ENCODE measurements around the gene DNAJC3.
"Not testable (repeated sequence)": the region's sequence is repeated elsewhere in the genome, so short reads cannot be mapped to it uniquely, and the experiment has no call there.

The DNAJC3 gene

DNA sequence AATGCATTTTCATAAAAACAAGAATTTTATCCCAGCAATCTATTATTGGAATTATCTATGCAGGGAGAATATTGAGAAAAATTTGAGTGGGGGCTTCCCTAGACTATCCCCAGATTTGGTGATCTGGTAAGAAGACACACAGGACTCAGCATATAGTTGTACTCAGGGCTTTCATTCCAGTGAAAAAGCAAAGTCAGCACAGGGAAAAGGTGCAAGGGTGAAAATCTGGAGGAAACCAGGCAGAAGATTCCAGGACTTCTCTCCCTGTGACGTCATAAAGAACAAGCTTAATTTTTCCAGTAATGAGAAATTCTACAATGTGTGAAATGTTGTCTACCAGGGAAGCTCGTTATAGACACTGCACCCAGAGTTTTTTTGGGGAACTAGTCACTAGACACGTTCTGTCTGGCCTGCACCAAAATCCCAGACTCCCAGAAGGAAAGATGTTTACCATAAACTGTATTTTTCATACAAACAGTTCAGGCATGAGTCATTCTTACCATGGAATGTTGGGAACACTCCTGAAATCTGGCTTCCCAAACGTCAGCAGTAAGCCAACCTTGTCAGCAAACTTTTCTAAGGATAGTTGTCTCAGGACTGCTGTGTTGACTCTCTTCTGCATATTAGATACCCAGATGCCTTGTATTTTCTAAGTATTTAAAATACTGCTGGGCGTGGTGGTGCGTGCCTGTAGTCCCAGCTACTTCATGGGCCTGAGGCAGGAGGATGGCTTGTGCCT, 107.4 kb downstream of the DNAJC3 start:
- DNase-seq, result no peak

- no peak for DNase-seq
Observed at GRCh38 chr13:95784900-95785290, 108.0 kb downstream of the DNAJC3 start.

DNA sequence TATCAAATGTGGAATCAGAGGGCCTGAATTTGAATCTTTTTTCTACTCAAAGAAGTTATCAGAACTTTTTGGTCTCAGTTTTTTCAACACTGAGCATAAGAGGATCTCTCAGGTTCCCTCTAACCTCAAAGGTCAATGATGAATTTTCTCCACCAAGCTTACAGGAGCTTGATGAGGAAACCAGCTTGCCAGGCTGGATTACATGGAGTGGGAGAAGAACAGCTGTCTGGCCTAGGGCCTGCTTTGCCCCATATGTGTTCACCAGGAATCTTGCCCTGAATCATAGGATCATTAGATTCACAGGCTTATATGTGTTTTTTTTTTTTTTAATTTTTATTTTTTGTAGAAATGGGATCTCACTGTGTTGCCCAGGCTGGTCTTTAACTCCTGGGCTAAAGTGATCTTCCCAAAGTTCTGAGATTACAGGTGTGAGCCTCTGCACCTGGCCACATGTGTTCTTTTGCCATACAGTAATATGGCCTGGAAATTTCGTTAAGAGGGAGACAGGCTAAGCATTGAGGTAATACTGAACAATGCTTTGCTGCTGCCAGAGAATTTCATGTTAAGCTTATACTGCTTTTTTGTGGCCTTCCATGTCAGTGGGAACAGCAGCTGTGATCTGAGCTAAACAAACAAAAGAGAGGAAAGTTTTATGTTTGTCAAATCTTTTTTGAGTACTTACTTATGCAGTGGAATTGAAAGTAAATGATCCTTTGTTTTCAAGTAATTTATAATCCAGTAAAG, 110.6 kb downstream of the DNAJC3 start:
- no peak for DNase-seq

DNA sequence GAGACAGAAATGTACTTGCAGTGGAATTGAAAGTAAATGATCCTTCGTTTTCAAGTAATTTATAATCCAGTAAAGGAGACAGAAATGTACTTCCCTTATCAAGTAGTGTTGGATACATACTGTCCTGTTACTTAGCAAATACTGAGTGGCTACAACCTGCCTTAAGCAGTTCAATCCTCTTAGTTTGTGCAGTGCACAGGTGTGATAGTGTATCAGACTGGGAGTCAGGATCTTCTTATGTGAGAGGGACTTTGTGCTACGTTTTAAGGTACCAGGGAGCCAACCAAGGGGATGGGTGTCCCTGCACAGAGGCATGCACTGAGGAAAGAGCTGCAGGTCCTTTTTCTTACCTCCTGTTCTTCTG, 111.1 kb downstream of the DNAJC3 start:
- no peak for DNase-seq

GRCh38 chr13:95789315-95789714, 112.4 kb downstream of the DNAJC3 start:
- not testable (repeated sequence) for DNase-seq

DNA sequence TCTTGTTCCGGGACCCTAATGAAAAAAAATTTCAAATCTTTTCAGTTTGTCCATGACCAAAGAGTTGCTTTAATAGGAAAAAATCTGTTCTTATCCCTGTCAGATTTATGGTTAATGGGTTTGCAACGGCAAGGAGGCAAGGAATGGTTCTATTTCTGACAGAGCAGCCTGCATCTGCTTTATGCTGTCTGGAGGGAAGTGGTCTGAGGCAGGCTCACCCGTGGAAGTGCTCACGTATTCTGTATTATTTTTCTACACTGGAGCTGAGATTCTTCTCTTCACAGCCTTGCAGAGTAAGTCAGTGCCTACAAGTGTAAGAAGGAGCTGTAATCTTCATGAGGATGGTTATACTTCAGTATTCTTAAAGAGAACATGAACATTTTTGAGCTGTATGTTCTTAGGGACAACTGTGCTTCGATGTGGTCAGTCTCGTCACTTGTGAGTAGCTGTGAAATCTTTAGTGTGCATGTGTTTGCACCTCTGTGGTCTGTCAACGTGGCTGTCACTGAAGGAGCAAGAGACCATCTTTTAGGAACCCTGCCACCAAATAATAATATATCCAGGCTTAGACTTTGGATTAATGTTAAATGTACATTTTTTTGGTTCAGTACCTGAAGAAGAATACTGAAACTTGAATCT, 114.3 kb downstream of the DNAJC3 start:
- no peak for DNase-seq

DNA sequence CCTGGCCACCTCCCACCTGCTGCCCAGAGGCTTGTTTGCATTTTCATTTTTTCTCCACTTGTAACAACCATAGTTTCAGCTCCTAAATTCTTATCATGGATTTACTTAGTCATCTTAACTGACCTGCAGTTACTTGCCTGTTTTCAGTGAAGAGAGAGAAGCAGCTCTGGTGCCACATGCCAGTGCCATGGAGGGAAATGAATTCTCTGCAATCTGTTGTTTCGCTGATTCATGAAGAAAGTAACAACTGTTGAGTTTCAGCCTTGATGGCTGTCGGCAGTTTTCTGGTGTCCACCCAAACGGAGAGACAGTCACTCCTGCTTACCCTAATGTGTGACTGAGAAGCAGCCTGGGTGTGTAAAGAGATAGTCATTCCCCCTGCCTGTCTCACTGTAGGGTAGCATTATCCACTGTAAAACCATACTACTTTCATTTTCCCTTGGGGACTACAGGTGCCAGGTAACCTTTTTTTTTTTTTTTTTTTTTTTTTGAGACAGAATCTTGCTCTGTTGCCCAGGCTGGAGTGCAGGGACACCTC, 116.1 kb downstream of the DNAJC3 start:
- DNase-seq, result no peak

GRCh38 chr13:95793781-95794180, 116.8 kb downstream of the DNAJC3 start:
- DNase-seq, result no peak

- DNase-seq, result no peak
Observed at GRCh38 chr13:95797016-95797415, 120.1 kb downstream of the DNAJC3 start.

DNA sequence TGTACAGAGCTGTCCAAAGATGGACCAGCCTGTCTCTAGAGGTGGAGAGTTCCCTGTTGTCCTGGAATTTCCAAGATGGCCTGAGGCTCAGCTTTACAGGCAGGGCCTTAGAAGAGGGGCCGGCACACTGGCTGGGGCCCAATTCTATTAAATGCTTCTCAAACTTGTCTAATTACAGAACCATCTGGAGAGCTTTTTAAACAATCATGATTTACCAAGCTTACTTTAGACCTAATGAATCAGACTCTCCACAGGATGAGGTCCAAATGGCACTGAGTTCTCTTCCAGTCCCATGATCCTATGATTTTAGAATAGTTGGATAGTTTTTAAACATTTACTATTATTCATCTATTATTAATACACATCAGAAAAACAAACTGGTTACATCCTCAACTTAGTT, 123.5 kb downstream of the DNAJC3 start:
- no peak for DNase-seq

- DNase-seq, result no peak
Observed at GRCh38 chr13:95801825-95802224, 124.9 kb downstream of the DNAJC3 start.

DNA sequence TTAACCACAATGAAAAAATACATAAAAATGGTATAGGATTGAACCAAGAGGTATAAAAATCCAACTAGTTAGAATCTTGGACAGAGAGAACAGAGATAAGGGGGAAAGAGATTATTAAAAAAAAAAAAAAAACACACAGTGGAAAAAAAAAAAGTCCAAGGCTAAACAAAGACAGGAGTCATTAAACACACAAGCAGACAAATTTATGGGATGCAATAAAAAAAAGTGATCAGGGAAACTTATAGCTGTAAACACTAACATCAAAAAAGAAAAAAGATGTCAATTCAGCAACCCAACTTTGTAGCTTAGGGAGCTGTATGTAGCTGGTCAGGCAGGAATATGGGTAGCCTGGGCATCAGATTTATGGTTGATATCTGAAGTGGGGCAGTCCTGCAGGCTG, 129.0 kb downstream of the DNAJC3 start:
- no peak for DNase-seq

DNA sequence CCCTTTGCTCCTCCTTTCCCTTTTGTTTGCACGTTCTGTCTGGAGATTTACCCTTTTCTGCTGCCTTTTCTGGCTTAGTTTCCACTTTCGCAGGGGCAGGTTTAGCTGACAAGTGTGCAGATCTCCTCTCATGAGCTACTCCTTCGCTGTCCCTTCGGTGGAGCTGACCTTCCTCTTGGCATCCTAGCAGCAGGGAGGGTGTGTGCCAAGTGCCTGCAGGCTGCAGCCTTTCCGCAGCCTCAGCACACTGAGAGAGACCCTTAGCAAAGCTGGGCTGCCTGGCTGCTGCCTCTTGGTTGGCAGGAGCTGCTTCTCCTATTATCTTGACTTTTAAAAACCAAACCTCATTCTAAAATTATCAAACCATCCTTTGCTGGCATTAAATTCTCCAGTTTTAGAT, 132.5 kb downstream of the DNAJC3 start:
- DNase-seq, result no peak

GRCh38 chr13:95813139-95813538, 136.2 kb downstream of the DNAJC3 start:
- DNase-seq, result no peak

GRCh38 chr13:95814495-95814894, 137.6 kb downstream of the DNAJC3 start:
- DNase-seq, result no peak

GRCh38 chr13:95822303-95822702, 145.4 kb downstream of the DNAJC3 start:
- no peak for DNase-seq

DNA sequence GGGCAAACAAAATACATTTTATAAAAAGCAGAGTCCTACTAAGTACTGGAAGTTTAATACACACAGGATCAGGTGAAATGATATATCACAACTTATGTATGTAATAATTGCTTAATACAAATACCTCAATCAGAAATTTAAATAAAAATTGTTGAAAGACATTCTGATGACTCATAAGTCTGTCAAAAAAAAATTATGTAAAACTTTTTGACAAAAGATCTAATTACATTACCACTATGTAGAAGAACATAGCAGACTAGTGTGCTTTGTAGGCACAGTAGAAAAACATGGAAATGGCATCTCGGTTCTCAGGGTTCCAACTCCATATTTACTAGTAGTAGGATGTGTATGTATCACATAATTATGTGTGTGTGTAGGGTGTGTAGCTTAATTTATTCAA, 156.2 kb downstream of the DNAJC3 start:
- DNase-seq, result no peak

DNA sequence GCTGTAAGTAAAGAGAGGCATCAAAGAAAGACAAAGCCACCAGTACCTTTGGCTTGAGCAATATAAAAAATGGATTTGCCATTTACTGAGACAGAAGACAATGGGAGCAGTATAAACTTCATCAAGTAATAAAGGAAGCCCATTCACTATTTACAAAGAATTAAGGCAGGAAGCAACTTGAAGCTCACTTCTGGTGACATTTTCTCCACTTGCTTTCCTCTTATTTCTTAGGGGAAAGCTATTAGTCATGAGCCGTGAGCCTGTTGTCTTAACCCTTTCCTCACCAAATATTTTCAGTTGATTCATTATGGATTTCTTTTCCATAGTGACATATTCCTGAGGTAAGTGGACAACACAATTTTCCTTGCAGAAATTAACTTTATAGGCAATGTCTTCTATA, 156.8 kb downstream of the DNAJC3 start:
- no peak for DNase-seq

DNA sequence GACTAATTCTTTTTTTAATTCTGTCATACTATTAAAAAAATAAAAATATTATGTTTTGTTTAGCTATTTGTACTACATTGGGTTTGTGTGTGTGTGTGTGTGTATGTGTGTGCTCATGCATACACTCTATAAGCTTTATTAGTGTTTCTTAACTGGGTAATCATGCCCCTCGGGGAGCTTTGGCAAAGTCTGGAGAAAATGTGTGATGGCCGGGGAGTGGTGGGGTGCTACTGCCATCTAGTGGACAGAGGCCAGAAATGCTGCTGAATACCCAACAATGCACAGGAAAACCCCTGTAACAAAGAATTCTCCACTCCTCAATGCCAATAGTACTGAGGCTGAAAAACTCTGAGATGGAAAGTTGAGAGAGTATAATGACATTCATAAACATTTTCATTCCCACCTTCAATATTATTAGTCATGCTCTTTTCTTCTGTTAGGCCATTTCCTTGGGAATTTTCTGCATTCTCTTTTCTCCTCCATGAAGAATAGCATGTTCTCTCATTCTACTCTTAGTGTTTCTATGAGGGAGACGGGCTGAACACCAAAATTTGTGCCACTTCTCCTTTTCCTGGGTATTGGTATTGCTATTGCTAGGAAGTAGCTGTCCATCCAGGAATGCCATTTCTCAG, 157.3 kb downstream of the DNAJC3 start:
- DNase-seq, result peak; percentile 86

DNA sequence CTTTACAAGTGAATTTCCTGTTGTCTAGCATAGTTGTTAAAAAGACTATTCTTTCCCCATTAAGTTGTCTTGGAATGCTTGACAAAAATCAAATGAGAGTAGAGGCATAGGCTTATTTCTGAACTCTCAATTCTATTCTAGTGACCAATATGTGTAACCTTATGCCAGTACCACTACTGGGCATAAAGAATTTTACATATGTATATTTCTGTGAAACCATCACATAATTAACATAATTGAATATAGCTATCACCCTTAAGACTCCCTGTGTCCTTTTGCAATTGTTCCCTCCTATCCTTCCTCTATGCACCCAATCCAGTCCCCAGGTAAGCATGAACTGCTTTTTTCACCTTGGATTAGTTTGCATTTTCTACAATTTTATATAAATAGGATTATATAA, 165.0 kb downstream of the DNAJC3 start:
- no peak for DNase-seq

DNA sequence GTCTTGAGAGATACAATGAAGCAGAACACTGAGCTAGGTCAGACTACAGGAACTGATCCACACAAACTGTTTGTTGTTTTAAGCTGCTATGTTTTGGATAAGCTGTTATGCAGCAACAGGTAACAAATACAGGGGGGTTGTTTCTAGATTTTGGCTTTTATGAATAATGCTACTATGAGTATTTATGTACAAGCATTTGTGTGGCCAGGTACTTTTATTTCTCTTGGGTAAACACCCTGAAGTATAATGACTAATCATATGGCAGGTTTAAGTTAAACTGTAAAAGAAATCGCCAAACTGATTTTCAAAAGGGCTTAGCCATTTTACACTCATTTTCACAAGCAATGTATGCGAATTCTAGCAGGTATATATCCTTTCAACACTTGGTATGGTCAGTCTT, 166.0 kb downstream of the DNAJC3 start:
- DNase-seq, result no peak

All from activated CD8-positive, alpha-beta memory T cell treated with anti-CD3 and anti-CD28 coated beads for 24 hours (primary cell).